Measurements from ENCODE around the gene SKAP1.

DNA sequence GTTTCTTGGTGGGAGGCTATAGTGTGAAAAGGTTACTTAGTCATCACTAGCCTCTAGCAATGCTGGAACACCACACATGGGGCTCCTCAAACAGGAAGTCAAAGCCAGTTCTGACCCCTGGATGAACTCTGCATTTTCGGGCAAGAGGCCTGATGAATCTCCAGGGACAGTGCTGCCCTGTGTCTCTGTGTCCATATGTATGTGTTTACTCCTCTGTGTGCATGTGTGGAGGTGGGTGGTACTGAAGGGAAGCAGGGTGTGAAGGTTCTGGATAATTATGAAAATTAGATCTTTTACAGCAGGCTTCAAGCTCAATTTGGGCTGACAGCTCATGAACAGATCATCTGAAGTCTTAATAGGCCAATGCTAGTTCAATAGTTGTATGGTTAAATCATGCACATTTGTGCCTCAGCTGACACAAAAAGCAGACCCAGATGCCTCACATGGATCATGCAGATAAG, 188.9 kb downstream of the SKAP1 start:
- TF ChIP-seq, protein P1, sequence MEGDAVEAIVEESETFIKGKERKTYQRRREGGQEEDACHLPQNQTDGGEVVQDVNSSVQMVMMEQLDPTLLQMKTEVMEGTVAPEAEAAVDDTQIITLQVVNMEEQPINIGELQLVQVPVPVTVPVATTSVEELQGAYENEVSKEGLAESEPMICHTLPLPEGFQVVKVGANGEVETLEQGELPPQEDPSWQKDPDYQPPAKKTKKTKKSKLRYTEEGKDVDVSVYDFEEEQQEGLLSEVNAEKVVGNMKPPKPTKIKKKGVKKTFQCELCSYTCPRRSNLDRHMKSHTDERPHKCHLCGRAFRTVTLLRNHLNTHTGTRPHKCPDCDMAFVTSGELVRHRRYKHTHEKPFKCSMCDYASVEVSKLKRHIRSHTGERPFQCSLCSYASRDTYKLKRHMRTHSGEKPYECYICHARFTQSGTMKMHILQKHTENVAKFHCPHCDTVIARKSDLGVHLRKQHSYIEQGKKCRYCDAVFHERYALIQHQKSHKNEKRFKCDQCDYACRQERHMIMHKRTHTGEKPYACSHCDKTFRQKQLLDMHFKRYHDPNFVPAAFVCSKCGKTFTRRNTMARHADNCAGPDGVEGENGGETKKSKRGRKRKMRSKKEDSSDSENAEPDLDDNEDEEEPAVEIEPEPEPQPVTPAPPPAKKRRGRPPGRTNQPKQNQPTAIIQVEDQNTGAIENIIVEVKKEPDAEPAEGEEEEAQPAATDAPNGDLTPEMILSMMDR (conservative IDR thresholded peaks at IDR 0.05; ENCODE audit: low read depth in 2 of 2): no peak
- TF ChIP-seq STAT1 (IDR thresholded peaks at IDR 0.05; ENCODE audit: unreplicated experiment): no peak
- TF ChIP-seq POLR2AphosphoS5 (IDR thresholded peaks at IDR 0.05; ENCODE audit: low read depth): no peak
- no peak for TF ChIP-seq NANOG (IDR thresholded peaks at IDR 0.05; ENCODE audit: borderline replicate concordance)
- TF ChIP-seq EZH2 (IDR thresholded peaks at IDR 0.05; ENCODE audit: low read depth, unreplicated experiment): no peak
- TF ChIP-seq CREB1 (CRISPR knock-in tag; IDR thresholded peaks at IDR 0.05; ENCODE audit: low read depth): no peak
- no peak for TF ChIP-seq EZH2phosphoT487 (IDR thresholded peaks at IDR 0.05; ENCODE audit: unreplicated experiment)
- TF ChIP-seq, protein P2, sequence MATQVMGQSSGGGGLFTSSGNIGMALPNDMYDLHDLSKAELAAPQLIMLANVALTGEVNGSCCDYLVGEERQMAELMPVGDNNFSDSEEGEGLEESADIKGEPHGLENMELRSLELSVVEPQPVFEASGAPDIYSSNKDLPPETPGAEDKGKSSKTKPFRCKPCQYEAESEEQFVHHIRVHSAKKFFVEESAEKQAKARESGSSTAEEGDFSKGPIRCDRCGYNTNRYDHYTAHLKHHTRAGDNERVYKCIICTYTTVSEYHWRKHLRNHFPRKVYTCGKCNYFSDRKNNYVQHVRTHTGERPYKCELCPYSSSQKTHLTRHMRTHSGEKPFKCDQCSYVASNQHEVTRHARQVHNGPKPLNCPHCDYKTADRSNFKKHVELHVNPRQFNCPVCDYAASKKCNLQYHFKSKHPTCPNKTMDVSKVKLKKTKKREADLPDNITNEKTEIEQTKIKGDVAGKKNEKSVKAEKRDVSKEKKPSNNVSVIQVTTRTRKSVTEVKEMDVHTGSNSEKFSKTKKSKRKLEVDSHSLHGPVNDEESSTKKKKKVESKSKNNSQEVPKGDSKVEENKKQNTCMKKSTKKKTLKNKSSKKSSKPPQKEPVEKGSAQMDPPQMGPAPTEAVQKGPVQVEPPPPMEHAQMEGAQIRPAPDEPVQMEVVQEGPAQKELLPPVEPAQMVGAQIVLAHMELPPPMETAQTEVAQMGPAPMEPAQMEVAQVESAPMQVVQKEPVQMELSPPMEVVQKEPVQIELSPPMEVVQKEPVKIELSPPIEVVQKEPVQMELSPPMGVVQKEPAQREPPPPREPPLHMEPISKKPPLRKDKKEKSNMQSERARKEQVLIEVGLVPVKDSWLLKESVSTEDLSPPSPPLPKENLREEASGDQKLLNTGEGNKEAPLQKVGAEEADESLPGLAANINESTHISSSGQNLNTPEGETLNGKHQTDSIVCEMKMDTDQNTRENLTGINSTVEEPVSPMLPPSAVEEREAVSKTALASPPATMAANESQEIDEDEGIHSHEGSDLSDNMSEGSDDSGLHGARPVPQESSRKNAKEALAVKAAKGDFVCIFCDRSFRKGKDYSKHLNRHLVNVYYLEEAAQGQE (IDR thresholded peaks at IDR 0.05; ENCODE audit: unreplicated experiment): no peak
- TF ChIP-seq, protein P3, sequence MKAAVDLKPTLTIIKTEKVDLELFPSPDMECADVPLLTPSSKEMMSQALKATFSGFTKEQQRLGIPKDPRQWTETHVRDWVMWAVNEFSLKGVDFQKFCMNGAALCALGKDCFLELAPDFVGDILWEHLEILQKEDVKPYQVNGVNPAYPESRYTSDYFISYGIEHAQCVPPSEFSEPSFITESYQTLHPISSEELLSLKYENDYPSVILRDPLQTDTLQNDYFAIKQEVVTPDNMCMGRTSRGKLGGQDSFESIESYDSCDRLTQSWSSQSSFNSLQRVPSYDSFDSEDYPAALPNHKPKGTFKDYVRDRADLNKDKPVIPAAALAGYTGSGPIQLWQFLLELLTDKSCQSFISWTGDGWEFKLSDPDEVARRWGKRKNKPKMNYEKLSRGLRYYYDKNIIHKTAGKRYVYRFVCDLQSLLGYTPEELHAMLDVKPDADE (IDR thresholded peaks at IDR 0.05): no peak
- no peak for TF ChIP-seq JUNB (IDR thresholded peaks at IDR 0.05; ENCODE audit: unreplicated experiment)
- no peak for TF ChIP-seq ZNF331 (CRISPR knock-in tag; IDR thresholded peaks at IDR 0.05; ENCODE audit: low read depth)

Measured in GM23338 (cell line).